ENCODE measurements around the gene FOSL1.

The FOSL1 gene

GRCh38 chr11:65911682-65912568, 11.7 kb upstream of the FOSL1 start:
- H3K27me3 ChIP-seq (ENCODE audit: control insufficient read depth in 1 of 2, insufficient read depth in 2 of 2, low read length in 2 of 2) = no peaks in the 10 kb centered on the region
- no peak overlapping the region for H3K4me3 ChIP-seq (ENCODE audit: low read length in 2 of 2)
- H3K27ac ChIP-seq (ENCODE audit: low read length) = no peak overlapping the region
- H3K36me3 ChIP-seq (ENCODE audit: control insufficient read depth in 2 of 2, insufficient read depth in 2 of 2, low read length in 2 of 2) = peaks cover under 1% of the 10 kb centered on the region in 2 donors
- H3K9ac ChIP-seq (ENCODE audit: low read length in 2 of 2) = peak overlapping the region; percentile 13 to 38
- no peaks in the 10 kb centered on the region for H3K9me3 ChIP-seq (ENCODE audit: control insufficient read depth in 2 of 2, low read length in 2 of 2)
- peaks cover 32% of the 10 kb centered on the region for H3K4me1 ChIP-seq (ENCODE audit: control insufficient read depth, insufficient read depth, low read length)

DNA sequence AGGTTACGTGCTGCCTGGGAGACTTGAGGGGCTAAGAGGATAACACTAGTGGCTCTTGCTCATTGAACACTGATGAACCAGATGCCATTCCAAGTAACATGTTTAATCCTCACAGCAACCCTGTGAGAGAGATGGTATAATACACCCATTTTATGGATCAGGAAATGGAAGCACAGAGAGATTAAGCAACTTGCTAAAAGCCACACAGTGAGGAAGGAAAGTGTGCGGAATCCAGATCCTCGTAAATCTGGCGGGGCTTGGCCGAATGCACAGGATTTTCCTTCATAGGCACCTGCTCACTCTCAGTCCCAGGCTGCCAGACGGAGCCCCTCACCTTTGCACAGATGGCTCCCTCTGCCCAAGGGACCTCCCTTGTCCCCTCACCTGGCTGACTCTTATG, 7.7 kb upstream of the FOSL1 start:
- Histone ChIP-seq H3K4me3 (ENCODE audit: low read length in 2 of 2) (no peak overlapping the region), H3K4me1 (ENCODE audit: control insufficient read depth, insufficient read depth, low read length) (peaks cover 11% of the 10 kb centered on the region), H3K9me3 (ENCODE audit: control insufficient read depth in 2 of 2, low read length in 2 of 2) (no peaks in the 10 kb centered on the region), H3K27ac (ENCODE audit: low read length) (no peak overlapping the region), H3K27me3 (ENCODE audit: control insufficient read depth in 1 of 2, insufficient read depth in 2 of 2, low read length in 2 of 2) (no peaks in the 10 kb centered on the region), H3K9ac (ENCODE audit: low read length in 2 of 2) (no peak overlapping the region), H3K36me3 (ENCODE audit: control insufficient read depth in 2 of 2, insufficient read depth in 2 of 2, low read length in 2 of 2) (no peaks in the 10 kb centered on the region)

- no peak overlapping the region for H3K9ac ChIP-seq (ENCODE audit: low read length in 2 of 2)
- H3K27me3 ChIP-seq (ENCODE audit: control insufficient read depth in 1 of 2, insufficient read depth in 2 of 2, low read length in 2 of 2) = no peaks in the 10 kb centered on the region
- H3K27ac ChIP-seq (ENCODE audit: low read length) = no peak overlapping the region
- no peak overlapping the region for H3K4me3 ChIP-seq (ENCODE audit: low read length in 2 of 2)
- H3K4me1 ChIP-seq (ENCODE audit: control insufficient read depth, insufficient read depth, low read length) = peaks cover 4% of the 10 kb centered on the region
- no peaks in the 10 kb centered on the region for H3K9me3 ChIP-seq (ENCODE audit: control insufficient read depth in 2 of 2, low read length in 2 of 2)
- no peaks in the 10 kb centered on the region for H3K36me3 ChIP-seq (ENCODE audit: control insufficient read depth in 2 of 2, insufficient read depth in 2 of 2, low read length in 2 of 2)
These were observed 6.4 kb upstream of the FOSL1 start for GRCh38 chr11:65906602-65907001.

GRCh38 chr11:65903715-65904114, 3.5 kb upstream of the FOSL1 start:
- H3K4me3 ChIP-seq (ENCODE audit: low read length in 2 of 2) = no peak overlapping the region
- H3K4me1 ChIP-seq (ENCODE audit: control insufficient read depth, insufficient read depth, low read length) = peaks cover 19% of the 10 kb centered on the region
- no peak overlapping the region for H3K9ac ChIP-seq (ENCODE audit: low read length in 2 of 2)
- H3K9me3 ChIP-seq (ENCODE audit: control insufficient read depth in 2 of 2, low read length in 2 of 2) = no peaks in the 10 kb centered on the region
- H3K36me3 ChIP-seq (ENCODE audit: control insufficient read depth in 2 of 2, insufficient read depth in 2 of 2, low read length in 2 of 2) = no peaks in the 10 kb centered on the region
- peaks cover 0 to 11% of the 10 kb centered on the region in 2 donors for H3K27me3 ChIP-seq (ENCODE audit: control insufficient read depth in 1 of 2, insufficient read depth in 2 of 2, low read length in 2 of 2)
- no peak overlapping the region for H3K27ac ChIP-seq (ENCODE audit: low read length)

DNA sequence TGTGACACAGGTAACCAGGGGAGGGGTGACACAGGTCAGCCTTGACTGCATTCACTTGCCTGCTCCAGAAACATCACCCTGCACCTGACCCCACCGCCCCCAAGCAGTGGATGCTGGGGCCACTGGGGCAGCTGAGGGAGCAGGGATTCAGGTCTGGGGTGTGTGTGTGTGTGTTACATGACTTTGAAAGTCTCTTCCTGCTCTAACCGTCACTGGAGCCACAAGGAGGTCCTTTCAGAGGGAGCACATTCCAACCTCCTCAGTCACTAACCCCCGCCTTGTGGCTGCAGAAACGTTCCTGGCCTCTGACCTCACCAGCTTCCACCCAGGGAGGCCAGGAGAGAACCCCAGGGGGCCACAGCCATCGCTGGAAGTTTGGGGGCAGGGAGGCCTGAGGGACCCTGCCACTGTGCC, 2.9 kb upstream of the FOSL1 start:
- Histone ChIP-seq H3K4me1 (ENCODE audit: control insufficient read depth, insufficient read depth, low read length) (peaks cover 19% of the 10 kb centered on the region), H3K27me3 (ENCODE audit: control insufficient read depth in 1 of 2, insufficient read depth in 2 of 2, low read length in 2 of 2) (peaks cover 0 to 11% of the 10 kb centered on the region in 2 donors), H3K36me3 (ENCODE audit: control insufficient read depth in 2 of 2, insufficient read depth in 2 of 2, low read length in 2 of 2) (no peaks in the 10 kb centered on the region), H3K9me3 (ENCODE audit: control insufficient read depth in 2 of 2, low read length in 2 of 2) (no peaks in the 10 kb centered on the region), H3K27ac (ENCODE audit: low read length) (no peak overlapping the region), H3K4me3 (ENCODE audit: low read length in 2 of 2) (no peak overlapping the region), H3K9ac (ENCODE audit: low read length in 2 of 2) (no peak overlapping the region)

GRCh38 chr11:65900899-65901180, 652 bp upstream of the FOSL1 start:
- Histone ChIP-seq H3K27ac (ENCODE audit: low read length) (no peak overlapping the region), H3K36me3 (ENCODE audit: control insufficient read depth in 2 of 2, insufficient read depth in 2 of 2, low read length in 2 of 2) (no peaks in the 10 kb centered on the region), H3K9me3 (ENCODE audit: control insufficient read depth in 2 of 2, low read length in 2 of 2) (no peaks in the 10 kb centered on the region), H3K4me1 (ENCODE audit: control insufficient read depth, insufficient read depth, low read length) (peaks cover 19% of the 10 kb centered on the region), H3K9ac (ENCODE audit: low read length in 2 of 2) (peak overlapping the region in 1 of 2 donors; percentile 57), H3K4me3 (ENCODE audit: low read length in 2 of 2) (peak overlapping the region; percentile 48 to 69), H3K27me3 (ENCODE audit: control insufficient read depth in 1 of 2, insufficient read depth in 2 of 2, low read length in 2 of 2) (peaks cover 0 to 11% of the 10 kb centered on the region in 2 donors)

GRCh38 chr11:65899356-65900124, 648 bp downstream of the FOSL1 start:
- Histone ChIP-seq H3K9ac (ENCODE audit: low read length in 2 of 2) (peak overlapping the region in 1 of 2 donors; percentile 71), H3K36me3 (ENCODE audit: control insufficient read depth in 2 of 2, insufficient read depth in 2 of 2, low read length in 2 of 2) (no peaks in the 10 kb centered on the region), H3K27me3 (ENCODE audit: control insufficient read depth in 1 of 2, insufficient read depth in 2 of 2, low read length in 2 of 2) (peaks cover 0 to 11% of the 10 kb centered on the region in 2 donors), H3K9me3 (ENCODE audit: control insufficient read depth in 2 of 2, low read length in 2 of 2) (no peaks in the 10 kb centered on the region), H3K4me1 (ENCODE audit: control insufficient read depth, insufficient read depth, low read length) (peaks cover 19% of the 10 kb centered on the region), H3K27ac (ENCODE audit: low read length) (no peak overlapping the region), H3K4me3 (ENCODE audit: low read length in 2 of 2) (peak overlapping the region; percentile 69)

GRCh38 chr11:65898656-65899355, 1.4 kb downstream of the FOSL1 start:
- Histone ChIP-seq H3K4me1 (ENCODE audit: control insufficient read depth, insufficient read depth, low read length) (peaks cover 21% of the 10 kb centered on the region), H3K27ac (ENCODE audit: low read length) (no peak overlapping the region), H3K9me3 (ENCODE audit: control insufficient read depth in 2 of 2, low read length in 2 of 2) (no peaks in the 10 kb centered on the region), H3K9ac (ENCODE audit: low read length in 2 of 2) (no peak overlapping the region), H3K27me3 (ENCODE audit: control insufficient read depth in 1 of 2, insufficient read depth in 2 of 2, low read length in 2 of 2) (peaks cover 0 to 11% of the 10 kb centered on the region in 2 donors), H3K36me3 (ENCODE audit: control insufficient read depth in 2 of 2, insufficient read depth in 2 of 2, low read length in 2 of 2) (no peaks in the 10 kb centered on the region), H3K4me3 (ENCODE audit: low read length in 2 of 2) (peak overlapping the region; percentile 37 to 69)

DNA sequence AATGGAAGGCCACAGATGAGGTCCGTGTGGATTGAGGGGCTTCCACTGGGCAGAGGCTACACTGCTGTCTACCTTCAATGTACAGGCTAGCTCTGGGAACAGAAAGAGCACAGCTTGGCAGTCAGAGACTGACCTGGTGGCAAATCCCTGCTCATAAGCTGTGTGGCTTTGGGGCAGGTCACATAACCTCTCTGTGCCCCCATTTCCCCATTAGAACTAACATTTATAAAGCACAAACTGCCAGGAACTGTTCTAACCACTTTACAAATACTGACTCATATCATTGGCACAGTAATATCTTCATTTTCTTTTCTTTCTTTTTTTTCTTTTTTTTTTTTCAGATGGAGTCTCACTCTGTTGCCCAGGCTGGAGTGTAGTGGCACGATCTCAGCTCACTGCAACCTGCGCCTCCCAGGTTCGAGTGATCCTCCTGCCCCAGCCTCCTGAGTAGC, 3.1 kb downstream of the FOSL1 start:
- no peak overlapping the region for H3K4me3 ChIP-seq (ENCODE audit: low read length in 2 of 2)
- H3K27me3 ChIP-seq (ENCODE audit: control insufficient read depth in 1 of 2, insufficient read depth in 2 of 2, low read length in 2 of 2) = peaks cover 0 to 11% of the 10 kb centered on the region in 2 donors
- no peak overlapping the region for H3K27ac ChIP-seq (ENCODE audit: low read length)
- no peaks in the 10 kb centered on the region for H3K9me3 ChIP-seq (ENCODE audit: control insufficient read depth in 2 of 2, low read length in 2 of 2)
- no peaks in the 10 kb centered on the region for H3K36me3 ChIP-seq (ENCODE audit: control insufficient read depth in 2 of 2, insufficient read depth in 2 of 2, low read length in 2 of 2)
- H3K9ac ChIP-seq (ENCODE audit: low read length in 2 of 2) = no peak overlapping the region
- H3K4me1 ChIP-seq (ENCODE audit: control insufficient read depth, insufficient read depth, low read length) = peaks cover 36% of the 10 kb centered on the region

- no peaks in the 10 kb centered on the region for H3K36me3 ChIP-seq (ENCODE audit: control insufficient read depth in 2 of 2, insufficient read depth in 2 of 2, low read length in 2 of 2)
- H3K4me3 ChIP-seq (ENCODE audit: low read length in 2 of 2) = no peak overlapping the region
- peaks cover 42% of the 10 kb centered on the region for H3K4me1 ChIP-seq (ENCODE audit: control insufficient read depth, insufficient read depth, low read length)
- no peaks in the 10 kb centered on the region for H3K9me3 ChIP-seq (ENCODE audit: control insufficient read depth in 2 of 2, low read length in 2 of 2)
- H3K9ac ChIP-seq (ENCODE audit: low read length in 2 of 2) = no peak overlapping the region
- no peak overlapping the region for H3K27ac ChIP-seq (ENCODE audit: low read length)
- H3K27me3 ChIP-seq (ENCODE audit: control insufficient read depth in 1 of 2, insufficient read depth in 2 of 2, low read length in 2 of 2) = peaks cover 0 to 11% of the 10 kb centered on the region in 2 donors
These were observed 3.9 kb downstream of the FOSL1 start for GRCh38 chr11:65896034-65896999.
